Hepatocyte (in vitro differentiated cells): ENCODE data around the gene SHROOM3.

Experiments
- CTCF ChIP-seq: fragments of 200-600 bp; sonication (generic); IDR thresholded peaks from 2 replicates; pipeline ENCODE4 v1.5.1; 2016; ENCODE audit warnings: antibody characterized with exemption, mild to moderate bottlenecking; ENCODE audit not compliant: poor library complexity
- EZH2 ChIP-seq: fragments of 200-600 bp; sonication (generic); IDR thresholded peaks from 2 replicates; pipeline ENCODE4 v1.6.1; 2016; ENCODE audit warnings: antibody characterized with exemption, mild to moderate bottlenecking, borderline replicate concordance
- EZH2phosphoT487 ChIP-seq: fragments of 200-600 bp; sonication (generic); IDR thresholded peaks from one replicate; pipeline ENCODE4 v1.6.1; 2018; ENCODE audit warnings: antibody characterized with exemption, mild to moderate bottlenecking, low read depth, moderate library complexity; ENCODE audit not compliant: unreplicated experiment, severe bottlenecking

GRCh38 chr4:76564123-76564915 is 129.3 kb downstream of the SHROOM3 start:
- TF ChIP-seq CTCF = no peak
- no peak for TF ChIP-seq EZH2
- TF ChIP-seq EZH2phosphoT487 = no peak
